ENCODE results near the gene VPS33B.

The VPS33B gene

DNA sequence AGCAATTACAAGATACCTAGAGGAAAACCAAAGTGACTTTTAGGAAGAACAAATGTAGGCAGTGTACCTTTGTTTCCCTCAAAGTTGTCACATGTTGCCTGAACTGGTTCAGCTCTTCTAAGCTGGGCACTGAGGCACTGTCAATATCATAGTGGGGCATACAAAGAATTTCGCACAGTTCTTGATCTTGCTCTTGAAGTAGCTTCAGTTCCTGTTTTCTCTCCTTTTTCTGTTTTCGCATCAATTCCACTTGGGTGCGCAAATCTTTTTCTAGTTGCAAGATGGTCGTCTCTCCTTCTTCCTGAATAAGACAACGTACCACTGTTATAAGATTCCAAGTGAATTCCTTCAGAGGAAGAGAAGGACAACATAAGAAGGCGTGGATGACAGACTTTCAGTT lies 40.7 kb downstream of the VPS33B start:
- H3K9me3 Mint-ChIP-seq, result no peaks in the 10 kb centered on the region
- H3K4me3 Mint-ChIP-seq, result no peak overlapping the region
- H3K27ac Mint-ChIP-seq, result no peak overlapping the region
- H3K36me3 Mint-ChIP-seq (ENCODE audit: low read depth), result peaks cover 70% of the 10 kb centered on the region
- no peak for DNase-seq (ENCODE audit: low spot score)
- peaks cover 25% of the 10 kb centered on the region for H3K4me1 Mint-ChIP-seq (ENCODE audit: low read depth)
- H3K27me3 Mint-ChIP-seq (ENCODE audit: low read depth), result no peaks in the 10 kb centered on the region

DNA sequence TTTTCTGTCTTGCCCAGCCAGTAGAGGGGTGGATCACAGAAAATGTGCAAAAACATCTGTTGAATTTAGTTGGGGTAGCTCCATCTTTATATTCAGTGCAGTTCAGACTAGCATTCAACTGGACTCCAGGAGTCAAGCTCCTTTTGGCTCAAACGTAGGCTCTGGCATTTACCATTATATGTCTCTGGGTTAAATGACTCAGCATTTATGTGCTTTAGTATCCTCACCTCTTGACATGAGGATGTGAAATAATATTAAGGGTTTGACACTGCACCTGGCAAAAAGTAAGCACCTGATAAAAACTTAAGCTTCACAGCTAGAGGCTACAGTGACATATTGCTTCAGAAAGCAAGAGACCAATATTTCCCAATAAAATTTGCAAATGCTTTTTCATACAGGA lies 42.8 kb downstream of the VPS33B start:
- Mint-ChIP-seq H3K9me3 (no peaks in the 10 kb centered on the region), H3K36me3 (ENCODE audit: low read depth) (peaks cover 79% of the 10 kb centered on the region), H3K4me3 (no peak overlapping the region), H3K4me1 (ENCODE audit: low read depth) (peaks cover 23% of the 10 kb centered on the region), H3K27me3 (ENCODE audit: low read depth) (no peaks in the 10 kb centered on the region), H3K27ac (peak overlapping the region; percentile 27)
- DNase-seq (ENCODE audit: low spot score), result no peak

DNA sequence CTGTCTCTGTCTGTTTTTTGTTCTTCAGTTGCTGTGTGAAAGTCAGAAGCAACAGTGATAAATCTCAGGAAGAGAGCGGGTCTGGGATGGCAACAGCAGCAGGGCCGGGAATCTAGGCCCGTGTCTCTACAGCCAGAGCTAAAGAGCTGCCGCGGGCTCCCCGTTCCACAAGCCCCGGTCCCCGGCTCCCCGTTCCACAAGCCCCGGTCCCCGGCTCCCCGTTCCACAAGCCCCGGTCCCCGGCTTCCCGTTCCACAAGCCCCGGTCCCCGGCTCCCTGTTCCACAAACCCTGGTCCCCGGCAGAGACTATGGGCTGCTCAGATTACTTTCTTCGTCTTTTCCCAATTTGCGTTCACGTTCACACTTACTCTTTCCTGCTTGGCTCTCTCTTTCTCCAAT lies 48.2 kb downstream of the VPS33B start:
- Mint-ChIP-seq H3K27me3 (ENCODE audit: low read depth) (no peaks in the 10 kb centered on the region), H3K4me3 (no peak overlapping the region), H3K36me3 (ENCODE audit: low read depth) (peaks cover 68% of the 10 kb centered on the region), H3K27ac (no peak overlapping the region), H3K4me1 (ENCODE audit: low read depth) (no peaks in the 10 kb centered on the region), H3K9me3 (no peaks in the 10 kb centered on the region)
- DNase-seq (ENCODE audit: low spot score), result no peak

DNA sequence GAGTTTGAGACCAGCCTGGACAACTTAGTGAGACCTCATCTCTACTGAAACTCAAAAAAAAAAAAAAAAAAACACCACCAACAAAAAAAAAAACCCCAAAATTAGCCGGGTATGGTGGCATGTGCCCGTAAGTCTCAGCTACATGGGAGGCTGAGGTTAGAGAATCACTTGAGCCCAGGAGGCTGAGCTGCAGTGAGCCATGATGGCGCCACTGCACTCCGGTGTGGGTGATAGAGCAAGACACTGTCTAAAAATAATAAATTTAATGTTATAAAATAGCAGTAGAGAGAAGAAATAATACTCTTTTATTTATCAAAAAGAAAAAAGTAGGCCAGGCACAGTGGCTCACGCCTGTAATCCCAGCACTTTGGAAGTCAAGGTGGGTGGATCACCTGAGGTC lies 50.3 kb downstream of the VPS33B start:
- Mint-ChIP-seq H3K27ac (no peak overlapping the region), H3K27me3 (ENCODE audit: low read depth) (no peaks in the 10 kb centered on the region), H3K9me3 (no peaks in the 10 kb centered on the region), H3K4me3 (no peak overlapping the region), H3K4me1 (ENCODE audit: low read depth) (no peaks in the 10 kb centered on the region), H3K36me3 (ENCODE audit: low read depth) (peaks cover 71% of the 10 kb centered on the region)
- no peak for DNase-seq (ENCODE audit: low spot score)

DNA sequence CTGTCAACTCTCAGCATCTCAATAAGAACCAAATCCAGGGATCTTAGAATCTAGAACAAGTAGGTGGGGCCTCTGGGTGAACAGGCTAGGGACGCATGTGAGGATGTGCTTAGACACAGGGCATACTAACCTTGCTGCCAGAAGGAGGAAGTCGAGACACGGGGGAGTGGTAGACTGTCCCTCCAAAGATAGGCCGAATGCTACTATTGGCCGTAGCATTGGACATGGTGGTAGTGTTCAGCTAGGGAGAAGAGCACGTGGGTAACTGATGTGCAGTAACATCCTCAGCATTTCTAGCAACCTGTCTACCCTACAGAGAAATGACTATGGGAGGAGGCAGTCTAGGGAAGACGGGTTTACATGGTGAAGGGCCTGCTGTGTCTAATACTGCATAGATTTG lies 52.1 kb downstream of the VPS33B start:
- H3K4me1 Mint-ChIP-seq (ENCODE audit: low read depth), result no peaks in the 10 kb centered on the region
- H3K9me3 Mint-ChIP-seq, result no peaks in the 10 kb centered on the region
- H3K27me3 Mint-ChIP-seq (ENCODE audit: low read depth), result no peaks in the 10 kb centered on the region
- peaks cover 70% of the 10 kb centered on the region for H3K36me3 Mint-ChIP-seq (ENCODE audit: low read depth)
- no peak overlapping the region for H3K27ac Mint-ChIP-seq
- DNase-seq (ENCODE audit: low spot score), result no peak
- no peak overlapping the region for H3K4me3 Mint-ChIP-seq

DNA sequence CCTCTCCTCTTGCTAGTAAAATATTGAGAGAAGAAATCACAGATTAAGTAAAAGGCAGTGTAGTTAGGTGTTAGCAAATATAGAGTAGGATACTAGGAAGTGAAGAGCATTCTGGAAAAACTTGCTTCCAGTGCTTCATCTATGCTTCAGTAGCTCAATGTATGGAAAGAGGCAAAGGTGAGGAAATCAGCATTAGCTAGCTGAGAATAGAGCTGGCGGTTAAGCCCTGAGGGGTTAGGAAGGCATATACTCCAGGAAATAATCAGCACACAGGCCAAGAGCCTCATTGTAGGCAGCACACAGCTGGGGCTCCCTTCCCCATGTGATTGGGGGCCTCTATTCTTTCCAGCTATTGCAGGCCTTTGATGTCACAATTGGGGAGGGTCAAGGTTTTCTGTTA lies 54.0 kb downstream of the VPS33B start:
- Mint-ChIP-seq H3K27me3 (ENCODE audit: low read depth) (no peaks in the 10 kb centered on the region), H3K9me3 (no peaks in the 10 kb centered on the region), H3K36me3 (ENCODE audit: low read depth) (peaks cover 68% of the 10 kb centered on the region), H3K27ac (no peak overlapping the region), H3K4me1 (ENCODE audit: low read depth) (no peaks in the 10 kb centered on the region), H3K4me3 (no peak overlapping the region)
- DNase-seq (ENCODE audit: low spot score), result no peak

DNA sequence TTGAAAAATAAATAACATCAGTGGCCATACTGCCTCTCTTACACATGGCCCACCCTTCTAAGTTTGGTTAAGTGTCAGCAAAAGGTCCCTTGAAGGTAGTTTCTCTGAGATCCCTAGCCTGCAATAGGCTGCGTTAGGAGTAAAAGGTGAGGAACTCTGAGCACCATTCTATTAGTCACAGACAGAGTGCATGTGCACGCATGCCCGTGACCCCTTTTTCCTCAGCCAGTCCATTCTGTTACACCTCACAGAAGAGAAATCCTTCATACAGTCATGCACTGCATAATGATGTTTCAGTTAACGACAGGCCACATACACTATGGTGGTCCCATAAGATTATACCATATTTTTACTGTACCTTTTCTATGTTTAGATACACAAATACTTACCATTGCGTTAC lies 55.2 kb downstream of the VPS33B start:
- Mint-ChIP-seq H3K4me1 (ENCODE audit: low read depth) (peaks cover 2% of the 10 kb centered on the region), H3K27me3 (ENCODE audit: low read depth) (no peaks in the 10 kb centered on the region), H3K36me3 (ENCODE audit: low read depth) (peaks cover 69% of the 10 kb centered on the region), H3K4me3 (no peak overlapping the region), H3K9me3 (no peaks in the 10 kb centered on the region), H3K27ac (no peak overlapping the region)
- DNase-seq (ENCODE audit: low spot score), result no peak

DNA sequence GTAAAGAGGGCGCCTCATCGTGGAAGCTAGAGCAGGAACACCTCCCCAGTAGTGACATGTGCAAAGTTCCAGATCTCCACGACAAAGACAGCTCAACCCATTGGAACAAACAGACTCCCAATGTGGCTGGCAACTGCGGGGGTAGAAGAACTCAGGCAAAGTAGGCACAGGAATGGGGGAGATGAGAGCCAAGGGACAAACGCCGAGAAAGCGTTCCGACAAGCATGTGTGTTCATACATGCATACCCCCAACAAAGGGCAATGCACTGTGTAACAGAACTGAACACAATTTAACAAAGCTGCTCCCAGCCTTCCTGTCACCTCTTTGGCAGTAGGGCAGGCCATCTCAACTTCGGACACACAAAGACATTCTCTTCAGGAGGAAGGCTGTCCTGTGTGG lies 56.1 kb downstream of the VPS33B start:
- H3K27me3 Mint-ChIP-seq (ENCODE audit: low read depth), result no peaks in the 10 kb centered on the region
- H3K36me3 Mint-ChIP-seq (ENCODE audit: low read depth), result peaks cover 75% of the 10 kb centered on the region
- H3K4me3 Mint-ChIP-seq, result no peak overlapping the region
- H3K4me1 Mint-ChIP-seq (ENCODE audit: low read depth), result peaks cover 2% of the 10 kb centered on the region
- H3K27ac Mint-ChIP-seq, result no peak overlapping the region
- H3K9me3 Mint-ChIP-seq, result no peaks in the 10 kb centered on the region
- DNase-seq (ENCODE audit: low spot score), result no peak

DNA sequence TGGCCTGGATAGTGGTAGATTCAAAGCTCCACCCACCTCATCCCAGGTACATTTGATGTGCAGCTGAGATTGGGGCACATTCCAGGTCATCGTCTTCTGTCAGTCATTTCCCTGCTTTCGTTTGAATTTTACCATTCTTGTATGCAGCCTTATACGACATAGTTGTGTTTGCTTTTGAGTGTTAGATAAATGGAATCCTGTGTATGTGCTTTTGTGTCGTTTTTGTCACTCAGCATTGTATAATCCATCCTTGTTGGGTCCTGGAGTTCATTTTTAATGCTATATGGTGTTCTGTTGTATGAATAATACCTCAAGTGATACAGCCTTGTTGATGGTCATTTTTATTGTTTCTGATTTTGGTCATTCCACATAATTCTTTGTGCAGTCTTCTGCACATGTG lies 60.4 kb downstream of the VPS33B start:
- peaks cover 65% of the 10 kb centered on the region for H3K36me3 Mint-ChIP-seq (ENCODE audit: low read depth)
- no peak for DNase-seq (ENCODE audit: low spot score)
- no peaks in the 10 kb centered on the region for H3K27me3 Mint-ChIP-seq (ENCODE audit: low read depth)
- H3K27ac Mint-ChIP-seq, result no peak overlapping the region
- peaks cover 8% of the 10 kb centered on the region for H3K4me1 Mint-ChIP-seq (ENCODE audit: low read depth)
- no peaks in the 10 kb centered on the region for H3K9me3 Mint-ChIP-seq
- H3K4me3 Mint-ChIP-seq, result no peak overlapping the region

DNA sequence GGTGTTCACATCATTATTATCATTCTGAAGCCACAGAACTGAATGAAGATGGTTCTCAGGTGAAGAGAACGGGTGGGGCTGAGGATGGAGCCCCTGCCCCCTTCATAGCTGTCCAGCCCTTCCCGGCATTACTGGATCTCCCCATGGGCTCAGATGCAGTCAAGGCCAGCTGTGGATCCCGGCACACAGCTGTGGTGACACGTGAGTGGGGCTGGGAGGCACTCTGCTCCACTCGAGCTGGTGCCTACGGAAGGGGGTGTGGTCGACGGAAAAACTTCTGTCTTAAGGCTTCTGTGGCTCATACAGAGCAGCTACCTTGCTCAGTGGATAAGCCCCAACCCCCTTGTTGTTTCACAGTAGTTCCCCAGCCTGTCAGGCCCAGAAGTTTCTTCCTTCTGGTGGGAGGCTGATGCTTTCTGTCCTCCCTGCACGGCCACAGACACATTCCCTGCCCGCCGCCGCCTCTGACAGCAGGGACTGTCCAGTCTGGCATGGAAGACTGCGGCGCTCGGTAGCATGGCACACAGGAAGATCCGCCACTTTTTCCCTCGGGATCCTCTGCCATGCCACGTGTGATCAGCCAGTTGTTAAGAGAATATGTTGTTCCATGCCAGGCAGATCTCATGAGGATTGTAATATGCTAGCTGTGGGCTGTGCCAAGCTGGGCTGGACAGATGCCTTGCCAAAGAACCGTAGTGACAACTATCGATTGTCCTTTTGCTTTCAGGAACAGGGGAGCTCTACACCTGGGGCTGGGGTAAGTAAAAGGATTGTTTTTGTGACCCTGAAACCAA lies 61.9 kb downstream of the VPS33B start:
- H3K27me3 Mint-ChIP-seq (ENCODE audit: low read depth), result no peaks in the 10 kb centered on the region
- H3K27ac Mint-ChIP-seq, result no peak overlapping the region
- DNase-seq (ENCODE audit: low spot score), result no peak
- peaks cover 8% of the 10 kb centered on the region for H3K4me1 Mint-ChIP-seq (ENCODE audit: low read depth)
- H3K36me3 Mint-ChIP-seq (ENCODE audit: low read depth), result peaks cover 61% of the 10 kb centered on the region
- no peaks in the 10 kb centered on the region for H3K9me3 Mint-ChIP-seq
- no peak overlapping the region for H3K4me3 Mint-ChIP-seq

DNA sequence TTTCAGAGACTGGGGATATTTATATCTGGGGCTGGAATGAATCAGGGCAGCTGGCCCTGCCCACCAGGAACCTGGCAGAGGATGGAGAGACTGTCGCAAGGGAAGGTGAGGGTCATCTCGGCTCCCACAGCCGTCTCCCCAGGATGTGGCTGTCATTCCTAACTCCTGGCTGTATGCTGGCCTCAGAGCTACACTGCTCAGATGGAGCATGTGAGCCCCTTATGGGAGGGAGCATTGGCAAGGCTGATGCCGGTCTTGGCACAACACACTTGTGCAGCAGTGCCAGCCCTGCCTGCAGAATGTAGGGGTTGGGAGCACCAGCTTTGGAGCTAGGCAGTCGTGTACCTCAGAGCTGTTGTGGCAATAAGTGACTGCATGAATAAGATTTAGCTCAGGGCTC lies 62.5 kb downstream of the VPS33B start:
- H3K9me3 Mint-ChIP-seq, result no peaks in the 10 kb centered on the region
- peaks cover 55% of the 10 kb centered on the region for H3K36me3 Mint-ChIP-seq (ENCODE audit: low read depth)
- no peak overlapping the region for H3K4me3 Mint-ChIP-seq
- peaks cover 8% of the 10 kb centered on the region for H3K4me1 Mint-ChIP-seq (ENCODE audit: low read depth)
- no peak for DNase-seq (ENCODE audit: low spot score)
- no peaks in the 10 kb centered on the region for H3K27me3 Mint-ChIP-seq (ENCODE audit: low read depth)
- no peak overlapping the region for H3K27ac Mint-ChIP-seq

DNA sequence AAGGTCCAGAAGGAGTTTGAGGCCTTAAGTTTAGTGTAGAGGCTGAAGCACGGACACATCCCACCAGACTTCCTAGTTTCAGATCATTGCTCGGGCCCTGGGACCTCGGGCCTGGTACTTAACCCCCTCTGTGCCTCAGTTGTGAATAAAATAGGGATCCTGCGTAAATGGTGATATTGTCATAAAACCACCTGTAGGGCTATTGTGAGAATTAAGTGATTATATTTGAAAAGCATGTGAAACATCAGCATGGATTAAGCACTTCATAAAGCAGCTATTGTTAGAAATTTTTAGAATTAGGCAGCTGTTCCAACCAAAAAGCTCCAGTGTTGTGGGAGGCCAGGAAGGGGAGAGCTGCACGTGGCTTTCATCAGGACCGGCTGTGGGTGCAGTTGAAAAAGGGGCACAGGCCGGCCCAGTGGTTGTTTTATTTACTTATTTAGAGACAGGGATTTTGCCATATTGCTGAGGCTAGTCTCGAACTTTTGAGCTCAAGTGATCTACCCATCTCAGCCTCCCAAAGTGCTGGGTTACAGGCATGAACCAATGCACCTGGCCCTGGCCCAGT lies 63.3 kb downstream of the VPS33B start:
- Mint-ChIP-seq H3K27me3 (ENCODE audit: low read depth) (no peaks in the 10 kb centered on the region), H3K36me3 (ENCODE audit: low read depth) (peaks cover 52% of the 10 kb centered on the region), H3K27ac (no peak overlapping the region), H3K4me1 (ENCODE audit: low read depth) (peaks cover 8% of the 10 kb centered on the region), H3K9me3 (no peaks in the 10 kb centered on the region), H3K4me3 (no peak overlapping the region)
- DNase-seq (ENCODE audit: low spot score), result no peak

DNA sequence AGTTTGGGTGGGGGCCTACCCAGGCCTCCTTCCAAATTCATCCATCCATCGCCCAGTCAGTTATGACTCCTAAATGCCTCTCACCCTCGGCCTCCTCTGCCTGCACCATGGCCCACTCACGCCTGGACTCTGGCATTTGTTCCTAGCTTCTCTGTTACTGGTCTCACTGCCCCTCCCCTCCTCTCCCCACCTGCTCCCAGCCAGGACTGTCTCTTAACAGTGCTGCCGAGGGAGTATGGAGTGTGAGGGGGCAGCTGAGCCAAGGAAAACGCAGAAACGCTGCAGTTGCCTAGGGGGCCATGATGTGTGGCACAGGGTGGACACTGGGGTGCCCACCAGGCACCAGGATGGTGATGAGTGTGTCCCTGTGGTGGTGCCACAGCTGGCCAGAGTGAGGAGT lies 64.6 kb downstream of the VPS33B start:
- no peak for DNase-seq (ENCODE audit: low spot score)
- Mint-ChIP-seq H3K4me3 (peak overlapping the region; percentile 67), H3K27ac (peak overlapping the region; percentile 72), H3K36me3 (ENCODE audit: low read depth) (peaks cover 53% of the 10 kb centered on the region), H3K27me3 (ENCODE audit: low read depth) (no peaks in the 10 kb centered on the region), H3K4me1 (ENCODE audit: low read depth) (peaks cover 8% of the 10 kb centered on the region), H3K9me3 (no peaks in the 10 kb centered on the region)

DNA sequence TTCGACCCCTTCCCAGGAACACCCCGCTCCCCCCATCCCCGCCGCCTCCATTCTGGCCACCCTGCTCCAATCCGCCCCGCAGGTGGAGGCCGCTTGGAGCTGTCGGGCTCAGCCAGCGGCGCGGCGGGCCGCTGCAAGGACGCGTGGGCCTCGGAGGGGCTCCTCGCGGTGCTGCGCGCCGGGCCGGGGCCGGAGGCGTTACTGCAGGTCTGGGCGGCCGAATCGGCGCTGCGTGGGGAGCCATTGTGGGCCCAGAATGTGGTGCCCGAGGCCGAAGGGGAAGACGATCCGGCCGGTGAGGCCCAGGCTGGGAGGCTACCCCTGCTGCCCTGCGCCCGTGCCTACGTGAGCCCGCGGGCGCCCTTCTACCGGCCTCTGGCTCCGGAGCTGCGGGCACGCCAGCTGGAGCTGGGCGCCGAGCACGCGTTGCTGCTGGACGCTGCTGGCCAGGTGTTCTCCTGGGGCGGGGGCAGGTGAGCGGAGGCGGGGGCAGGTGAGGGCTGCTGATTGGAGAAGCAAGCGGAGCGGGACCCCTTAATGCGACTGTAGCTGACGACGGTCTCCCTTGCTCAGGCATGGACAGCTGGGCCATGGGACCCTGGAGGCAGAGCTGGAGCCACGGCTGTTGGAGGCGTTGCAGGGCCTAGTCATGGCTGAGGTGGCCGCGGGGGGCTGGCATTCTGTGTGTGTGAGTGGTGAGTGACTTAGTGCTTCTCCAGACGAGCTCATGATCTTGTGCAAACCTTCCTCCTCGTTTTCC lies 65.2 kb downstream of the VPS33B start:
- no peak for DNase-seq (ENCODE audit: low spot score)
- H3K9me3 Mint-ChIP-seq, result no peaks in the 10 kb centered on the region
- H3K36me3 Mint-ChIP-seq (ENCODE audit: low read depth), result peaks cover 51% of the 10 kb centered on the region
- peaks cover 8% of the 10 kb centered on the region for H3K4me1 Mint-ChIP-seq (ENCODE audit: low read depth)
- H3K27ac Mint-ChIP-seq, result peak overlapping the region; percentile 72
- H3K4me3 Mint-ChIP-seq, result peak overlapping the region; percentile 67
- no peaks in the 10 kb centered on the region for H3K27me3 Mint-ChIP-seq (ENCODE audit: low read depth)

Measured in T-helper 2 cell treated with Interferon-gamma antibody and Interleukin-4, amounts not matched to agents 5 μg/mL and 100 μg/mL, for 36 hours (primary cell).